Left ventricle myocardium inferior (tissue), 1 donor: Measurements from ENCODE around the gene ATP5IF1. TPM values are rescaled to one million over a fixed set of nuclear protein-coding genes. Genes with fewer than 3 reads are reported as not detected.

Experiments
- DNase-seq: peaks from one replicate; pipeline ENCODE4 v3.0.0-alpha.2; 2020
- H3K27ac ChIP-seq: fragments of 200-600 bp; replicated peaks from 2 replicates; pipeline ENCODE4 v1.8.0; 2021
- H3K27me3 ChIP-seq: fragments of 200-600 bp; 2 replicates; pipeline ENCODE4 v1.8.0; 2021; ENCODE audit warnings: low read depth
- H3K36me3 ChIP-seq: fragments of 200-600 bp; 2 replicates; pipeline ENCODE4 v1.8.0; 2021
- H3K4me1 ChIP-seq: fragments of 200-600 bp; 2 replicates; pipeline ENCODE4 v1.8.0; 2021
- H3K4me3 ChIP-seq: fragments of 200-600 bp; 2 replicates; pipeline ENCODE4 v1.8.0; 2021; ENCODE audit warnings: mild to moderate bottlenecking, moderate library complexity
- H3K9me3 ChIP-seq: fragments of 200-600 bp; replicated peaks from 2 replicates; pipeline ENCODE4 v1.8.0; 2021
- intact Hi-C: fragments of 100-400 bp; cut with micrococcal nuclease; formaldehyde crosslinking; loops from one replicate; pipeline ENCODE4 v1.11.0; 2022
- total RNA-seq: library from RNA; stranded (reverse); fragmentation: NEBNext Ultra II Directional; extraction: Animal tissue kit (Norgen Biotek cat#: 25700); gene quantifications from one replicate; pipeline ENCODE4 v1.2.1, GENCODE V29; 2021
- TF ChIP-seq, protein P1 (sequence below): fragments of 200-600 bp; IDR thresholded peaks from 2 replicates; pipeline ENCODE4 v1.8.0; 2021; ENCODE audit warnings: antibody characterized with exemption, mild to moderate bottlenecking, borderline replicate concordance
- donor health status: DM: no; HTN: yes; CAD: no; lungs with severe emphysema.

The ATP5IF1 gene
- total RNA-seq, 1 donor from 2014 or later, result 430 TPM

DNA sequence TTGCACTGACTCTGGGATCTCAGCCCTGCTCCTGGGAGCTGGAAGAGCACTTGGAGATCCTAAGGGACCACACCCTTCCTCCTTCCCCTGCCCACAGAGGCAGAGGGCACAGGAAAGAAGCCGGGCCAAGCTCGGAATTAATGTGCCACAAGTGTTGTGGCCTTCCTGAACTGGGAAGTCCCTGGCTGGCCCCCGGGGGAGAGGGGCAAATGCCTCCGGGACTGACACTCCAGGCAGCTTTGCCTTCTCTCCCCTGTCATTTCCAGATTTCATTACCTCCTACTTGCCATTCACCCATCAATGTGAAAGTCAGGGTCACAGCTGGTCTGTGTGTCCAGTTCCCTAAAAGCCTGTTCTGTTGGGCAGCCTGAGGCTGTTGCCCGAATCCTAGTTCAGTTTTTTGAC lies 45.1 kb downstream of the ATP5IF1 start:
- H3K4me1 ChIP-seq, result peaks cover 18% of the 10 kb centered on the region
- no peaks in the 10 kb centered on the region for H3K27me3 ChIP-seq
- peak overlapping the region; percentile 54 for H3K27ac ChIP-seq
- peaks cover 60% of the 10 kb centered on the region for H3K36me3 ChIP-seq
- H3K4me3 ChIP-seq, result no peak overlapping the region
- intact Hi-C loops, result no loop called here
- no peaks in the 10 kb centered on the region for H3K9me3 ChIP-seq
- TF ChIP-seq, protein P1, sequence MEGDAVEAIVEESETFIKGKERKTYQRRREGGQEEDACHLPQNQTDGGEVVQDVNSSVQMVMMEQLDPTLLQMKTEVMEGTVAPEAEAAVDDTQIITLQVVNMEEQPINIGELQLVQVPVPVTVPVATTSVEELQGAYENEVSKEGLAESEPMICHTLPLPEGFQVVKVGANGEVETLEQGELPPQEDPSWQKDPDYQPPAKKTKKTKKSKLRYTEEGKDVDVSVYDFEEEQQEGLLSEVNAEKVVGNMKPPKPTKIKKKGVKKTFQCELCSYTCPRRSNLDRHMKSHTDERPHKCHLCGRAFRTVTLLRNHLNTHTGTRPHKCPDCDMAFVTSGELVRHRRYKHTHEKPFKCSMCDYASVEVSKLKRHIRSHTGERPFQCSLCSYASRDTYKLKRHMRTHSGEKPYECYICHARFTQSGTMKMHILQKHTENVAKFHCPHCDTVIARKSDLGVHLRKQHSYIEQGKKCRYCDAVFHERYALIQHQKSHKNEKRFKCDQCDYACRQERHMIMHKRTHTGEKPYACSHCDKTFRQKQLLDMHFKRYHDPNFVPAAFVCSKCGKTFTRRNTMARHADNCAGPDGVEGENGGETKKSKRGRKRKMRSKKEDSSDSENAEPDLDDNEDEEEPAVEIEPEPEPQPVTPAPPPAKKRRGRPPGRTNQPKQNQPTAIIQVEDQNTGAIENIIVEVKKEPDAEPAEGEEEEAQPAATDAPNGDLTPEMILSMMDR, result no peak
- no peak for DNase-seq

DNA sequence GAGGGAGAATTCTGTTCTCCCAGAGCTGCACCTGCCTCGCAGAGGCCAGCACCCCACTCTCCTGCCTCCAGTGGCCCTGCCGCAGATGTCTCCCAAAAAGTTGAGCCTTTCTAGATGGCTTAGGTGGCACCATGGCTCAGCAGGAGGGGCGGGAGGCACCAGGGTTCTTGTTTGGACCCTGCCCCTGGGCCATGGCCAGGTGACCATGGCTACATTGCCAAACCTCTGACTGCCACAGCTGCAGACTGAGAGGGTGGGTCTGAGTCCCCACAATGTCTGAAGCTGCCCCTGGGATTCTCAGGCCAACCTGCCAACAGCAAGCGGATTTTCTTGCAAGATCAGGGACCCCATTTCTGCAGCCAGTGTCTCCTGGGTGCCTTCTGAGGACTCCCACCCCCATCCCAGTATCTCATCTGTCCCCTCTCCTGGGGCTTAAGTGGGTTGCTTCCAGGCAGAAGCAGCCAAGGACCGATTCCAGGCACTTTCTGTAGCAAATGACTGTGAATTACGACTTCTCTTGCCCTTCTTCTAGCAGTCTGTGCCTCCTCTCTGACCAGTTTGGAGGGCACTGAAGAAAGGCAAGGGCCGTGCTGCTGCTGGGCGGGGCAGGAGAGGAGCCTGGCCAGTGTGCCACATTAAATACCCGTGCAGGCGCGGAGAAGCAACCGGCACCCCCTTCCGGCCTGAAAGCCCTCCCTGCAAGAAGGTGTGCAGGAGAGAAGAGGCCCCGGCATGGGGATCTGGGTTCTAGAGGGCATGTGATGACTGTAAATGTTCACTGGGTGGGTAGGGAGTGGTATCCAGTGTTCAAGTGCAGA lies 45.9 kb downstream of the ATP5IF1 start:
- Histone ChIP-seq H3K27ac (peak overlapping the region; percentile 54), H3K9me3 (no peaks in the 10 kb centered on the region), H3K36me3 (peaks cover 52% of the 10 kb centered on the region), H3K4me1 (peaks cover 18% of the 10 kb centered on the region), H3K4me3 (no peak overlapping the region), H3K27me3 (no peaks in the 10 kb centered on the region)
- intact Hi-C loops, result no loop called here
- TF ChIP-seq, protein P1, result no peak
- no peak for DNase-seq

DNA sequence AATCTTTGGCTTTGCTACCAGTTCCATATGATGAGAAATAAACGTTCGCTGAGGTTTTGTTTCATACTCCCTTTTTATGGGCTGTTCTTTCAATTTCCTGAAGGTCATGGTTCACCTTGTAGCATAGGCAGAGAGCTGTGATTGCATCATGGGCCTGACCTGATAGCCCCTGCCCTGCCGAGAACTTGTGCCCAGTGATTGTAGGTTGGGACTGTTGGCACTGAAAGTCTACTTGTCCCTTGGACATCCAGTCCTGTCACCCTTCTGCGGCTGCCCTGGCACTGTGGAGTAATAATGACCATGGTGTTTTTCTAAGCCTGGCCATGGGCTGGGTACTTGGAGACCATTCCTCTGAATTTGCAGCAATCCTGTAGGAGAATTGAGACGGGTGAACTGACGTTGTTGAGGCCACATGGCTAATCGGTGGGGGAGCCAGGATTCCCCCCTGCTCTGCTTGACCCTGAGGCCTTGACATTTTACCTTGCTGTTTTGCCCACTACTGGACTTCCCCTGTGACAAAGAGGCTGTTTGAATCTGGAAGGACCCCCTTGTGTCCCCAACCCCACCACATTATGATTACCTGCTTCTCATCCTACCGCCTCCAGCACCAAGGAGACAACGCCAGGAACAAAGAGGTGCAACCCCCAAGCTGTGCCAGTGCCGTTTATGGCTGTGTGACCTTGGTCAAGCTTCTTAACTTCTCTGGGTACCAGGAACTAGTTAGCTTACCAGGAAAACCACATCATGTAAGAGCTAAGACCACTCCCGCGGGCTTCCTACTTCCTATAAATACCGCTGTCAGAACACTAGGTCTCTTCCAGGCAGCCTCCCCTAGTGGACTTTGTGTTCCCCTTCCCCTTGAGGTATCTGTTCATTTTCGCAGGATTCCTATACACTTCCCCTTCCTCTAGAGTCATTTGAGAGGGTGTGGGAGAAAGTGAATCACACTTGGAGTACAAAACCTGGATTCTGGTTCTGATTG lies 46.8 kb downstream of the ATP5IF1 start:
- no peaks in the 10 kb centered on the region for H3K9me3 ChIP-seq
- peaks cover 18% of the 10 kb centered on the region for H3K4me1 ChIP-seq
- DNase-seq, result no peak
- intact Hi-C loops, result no loop called here
- peaks cover 44% of the 10 kb centered on the region for H3K36me3 ChIP-seq
- no peak overlapping the region for H3K4me3 ChIP-seq
- TF ChIP-seq, protein P1, result no peak
- H3K27me3 ChIP-seq, result no peaks in the 10 kb centered on the region
- no peak overlapping the region for H3K27ac ChIP-seq

DNA sequence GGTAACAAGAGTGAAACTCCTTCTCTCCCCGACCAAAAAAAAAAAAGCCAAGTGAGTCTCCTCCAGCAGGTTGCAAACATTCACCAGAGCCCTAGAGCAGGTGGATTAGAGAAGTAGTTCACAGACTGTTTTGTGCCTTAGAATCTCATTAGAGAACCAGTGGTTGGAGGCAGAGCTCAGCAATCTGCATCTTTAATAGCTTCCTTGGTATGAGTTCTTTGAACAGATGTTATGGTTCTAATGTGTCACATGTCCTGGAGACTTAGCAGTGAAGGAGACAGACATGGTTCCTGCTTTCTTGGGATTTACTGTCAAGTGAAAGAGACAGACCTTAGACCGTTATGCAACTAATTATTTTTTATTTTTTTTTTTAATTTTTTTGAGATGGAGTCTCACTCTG lies 50.2 kb downstream of the ATP5IF1 start:
- peaks cover 10% of the 10 kb centered on the region for H3K36me3 ChIP-seq
- no peaks in the 10 kb centered on the region for H3K27me3 ChIP-seq
- intact Hi-C loops, result no loop called here
- H3K4me1 ChIP-seq, result peaks cover 6% of the 10 kb centered on the region
- H3K27ac ChIP-seq, result no peak overlapping the region
- DNase-seq, result no peak
- H3K9me3 ChIP-seq, result no peaks in the 10 kb centered on the region
- no peak overlapping the region for H3K4me3 ChIP-seq
- TF ChIP-seq, protein P1, result no peak

Other genes starting within 250 kb of the ATP5IF1 start
- gene EYA3, start 147.5 kb upstream of the ATP5IF1 start, total RNA-seq, result 16.9 TPM
- 1.5 TPM for gene PTAFR, start 59.4 kb upstream of the ATP5IF1 start, total RNA-seq
- gene DNAJC8, start 3.1 kb upstream of the ATP5IF1 start, total RNA-seq, result 55.3 TPM
- gene SESN2, start 23.4 kb downstream of the ATP5IF1 start, total RNA-seq, result 3.0 TPM
- 10.8 TPM for gene MED18, start 92.9 kb downstream of the ATP5IF1 start, total RNA-seq
- gene PHACTR4, start 133.6 kb downstream of the ATP5IF1 start, total RNA-seq, result 13.6 TPM